ENCODE results near the gene IRF2BPL.

The IRF2BPL gene

DNA sequence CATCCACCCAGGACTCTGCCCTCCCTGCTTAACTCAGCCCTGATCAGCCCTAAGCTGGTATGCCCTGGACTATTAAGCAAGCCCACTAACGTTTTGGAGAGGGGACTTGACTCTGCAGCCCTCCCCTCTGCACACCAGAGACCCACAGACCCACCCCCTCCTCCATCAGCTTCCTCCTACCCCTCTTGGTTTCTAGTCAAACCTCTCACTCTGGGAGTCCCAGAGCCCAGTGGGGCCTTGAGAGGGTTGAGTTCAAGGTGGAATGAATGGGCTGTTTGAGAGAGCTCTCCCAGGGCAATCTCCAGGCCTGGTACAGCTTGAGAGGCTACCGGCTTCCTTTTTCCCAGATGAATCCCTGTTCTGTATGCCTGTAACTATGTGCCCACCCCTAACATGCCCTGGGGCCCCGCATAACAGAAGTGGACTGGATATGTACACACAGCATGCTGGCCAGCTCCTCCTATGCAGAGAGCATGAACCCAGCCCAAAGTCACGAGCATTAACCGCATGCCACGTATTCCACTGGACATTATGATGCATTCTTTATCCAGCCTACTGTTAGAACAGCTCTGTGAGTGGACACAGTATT, 43.6 kb downstream of the IRF2BPL start:
- no peak for DNase-seq

DNA sequence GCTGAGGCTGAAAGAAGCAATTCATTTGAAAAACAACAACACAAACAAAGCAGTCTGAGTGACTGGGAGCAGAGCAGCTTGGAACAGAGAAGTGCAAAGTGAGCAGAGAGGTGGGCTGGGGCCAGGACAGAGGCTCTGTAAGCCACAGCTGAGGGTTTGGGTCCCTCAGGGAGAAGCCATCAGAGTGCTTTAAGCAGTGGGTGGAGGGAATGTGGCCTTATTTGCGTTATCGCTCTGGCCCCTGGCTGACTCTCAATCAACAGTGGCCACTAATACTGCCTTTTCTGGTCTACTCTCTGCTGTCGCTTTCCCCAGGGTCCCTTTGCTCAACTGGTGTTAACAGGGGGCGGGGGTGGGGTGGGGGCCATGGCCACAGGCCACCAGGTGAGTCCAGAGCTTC, 44.2 kb downstream of the IRF2BPL start:
- no peak for DNase-seq

DNA sequence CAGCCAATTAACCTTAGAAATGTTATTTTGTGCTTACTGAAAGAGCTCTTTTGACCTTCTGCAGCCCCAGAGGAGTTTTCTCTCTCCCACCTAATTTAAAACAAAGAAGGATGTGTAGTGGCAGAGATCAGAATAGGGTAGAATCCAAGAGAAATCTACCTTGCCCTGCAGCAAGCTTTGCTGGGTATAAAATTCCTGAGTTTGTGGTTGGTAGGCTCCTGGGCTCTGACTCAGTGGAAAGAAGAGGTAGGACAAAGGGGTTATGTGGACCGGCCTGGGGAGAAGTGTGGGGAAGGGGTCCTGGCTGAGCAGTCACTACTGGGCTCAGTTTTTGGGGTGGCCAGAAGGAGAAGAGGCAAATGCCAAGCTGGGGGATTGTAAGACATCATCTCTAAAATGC, 46.8 kb downstream of the IRF2BPL start:
- DNase-seq = no peak

GRCh38 chr14:76977793-76978720, 50.5 kb downstream of the IRF2BPL start:
- peak; percentile 71 for DNase-seq

DNA sequence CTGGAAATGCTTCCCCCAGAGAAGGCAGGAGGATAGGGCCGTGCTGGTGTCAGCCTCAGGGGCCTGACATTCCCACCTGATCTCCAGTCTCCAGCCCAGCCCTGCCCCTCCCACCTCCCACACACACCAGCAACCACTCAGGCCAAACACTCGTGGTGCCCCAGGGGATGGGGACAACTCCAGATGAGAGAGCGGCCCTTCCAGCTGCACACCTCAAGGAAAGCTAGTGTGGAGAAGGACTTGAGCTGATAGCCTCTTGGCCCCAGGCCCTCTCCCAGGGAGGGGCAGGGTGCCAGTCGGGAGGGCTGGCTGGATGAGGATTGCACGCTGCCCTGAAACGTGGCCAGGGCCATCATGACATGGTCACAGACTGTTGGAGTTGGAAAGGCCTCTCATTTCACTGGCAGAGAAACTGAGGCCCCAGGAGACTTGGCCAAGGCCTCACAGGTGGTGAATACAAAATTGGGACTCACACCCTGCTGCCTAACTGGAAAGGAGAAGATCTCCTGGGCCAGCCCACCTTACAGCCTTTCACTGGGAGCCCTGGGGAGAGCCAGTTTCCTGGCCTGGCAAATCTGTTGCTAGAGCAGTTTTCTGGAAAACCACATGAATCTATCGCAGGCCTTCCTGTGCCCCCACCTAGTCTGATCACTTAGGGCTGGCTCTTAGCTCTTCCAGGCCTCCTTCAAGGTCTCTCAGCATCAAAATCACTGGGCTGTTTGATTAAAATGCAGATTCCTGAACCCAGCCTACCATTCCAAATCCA, 52.1 kb downstream of the IRF2BPL start:
- no peak for DNase-seq

- DNase-seq = no peak
Measured at GRCh38 chr14:76975812-76976211, 52.7 kb downstream of the IRF2BPL start.

DNA sequence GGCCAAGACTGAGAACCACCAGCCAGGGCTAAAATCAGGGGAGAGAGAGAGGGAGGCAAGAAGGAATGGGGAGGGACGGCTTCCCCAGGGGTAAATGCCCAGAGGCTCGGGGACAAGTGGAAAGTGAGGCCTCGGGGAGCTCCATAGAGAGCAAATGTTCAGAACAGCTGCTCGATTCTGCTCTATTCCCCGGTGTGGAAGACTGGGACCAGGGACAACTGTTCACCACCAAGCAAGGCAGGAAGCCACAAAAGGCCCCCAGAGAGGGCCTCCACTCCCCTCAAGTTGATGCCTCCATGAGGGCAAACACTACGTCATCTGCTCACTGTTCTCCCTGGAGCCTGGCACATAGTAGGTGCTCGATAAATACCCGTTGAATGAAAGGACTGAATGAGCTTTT, 53.5 kb downstream of the IRF2BPL start:
- DNase-seq = no peak

Measured in fibroblast of skin of right biceps (primary cell).